ENCODE results near the gene C4B. TPM values are rescaled to one million over a fixed set of nuclear protein-coding genes. Genes with fewer than 3 reads are reported as not detected.
"Not testable (repeated sequence)": the region's sequence is repeated elsewhere in the genome, so short reads cannot be mapped to it uniquely, and the experiment has no call there.

Gene C4B
- total RNA-seq, 1 experiment from 2014 or later = 6.3 TPM

GRCh38 chr6:32060966-32061655 is 46.5 kb downstream of the C4B start (continued):
- TF ChIP-seq EGR1 (IDR thresholded peaks at IDR 0.05; ENCODE audit: low read depth) = no peak

GRCh38 chr6:32064706-32065105 is 50.1 kb downstream of the C4B start:
- Histone ChIP-seq H3K4me3 (replicated peaks in 1 of 2; ENCODE audit: low read depth in 1 of 2, low read length in 2 of 2) (no peak overlapping the region), H3K9ac (ENCODE audit: low read length) (no peak overlapping the region), H2AFZ (ENCODE audit: low read depth, low read length, poor library complexity, severe bottlenecking) (no peak overlapping the region), H3K9me2 (ENCODE audit: insufficient read depth) (no peaks in the 10 kb centered on the region), H4K20me1 (ENCODE audit: insufficient read depth) (no peaks in the 10 kb centered on the region), H3K36me3 (ENCODE audit: control insufficient read depth in 1 of 2, insufficient read depth in 2 of 2, low read length in 2 of 2) (no peaks in the 10 kb centered on the region), H3K9me3 (ENCODE audit: control insufficient read depth in 1 of 2, insufficient read depth in 1 of 2, low read depth in 1 of 2, low read length in 2 of 2) (no peaks in the 10 kb centered on the region), H3K4me1 (ENCODE audit: control insufficient read depth in 1 of 2, insufficient read depth in 2 of 2, low read length in 2 of 2) (no peaks in the 10 kb centered on the region), H3K4me2 (ENCODE audit: low read length) (no peak overlapping the region), H3K27me3 (ENCODE audit: insufficient read depth, low read length) (no peaks in the 10 kb centered on the region), H3K79me2 (ENCODE audit: insufficient read depth, low read length) (no peaks in the 10 kb centered on the region), H3K27ac (ENCODE audit: low read depth, low read length) (no peak overlapping the region)
- TF ChIP-seq SRF (IDR thresholded peaks at IDR 0.05; ENCODE audit: low read depth) (no peak), CEBPB (IDR thresholded peaks at IDR 0.05; ENCODE audit: low read depth) (no peak), MAX (IDR thresholded peaks at IDR 0.05) (no peak), EGR1 (IDR thresholded peaks at IDR 0.05; ENCODE audit: low read depth) (no peak), YY1 (IDR thresholded peaks at IDR 0.05; ENCODE audit: extremely low read depth, insufficient replicate concordance, low read depth, low read length) (no peak), POLR2A (IDR thresholded peaks at IDR 0.05; ENCODE audit: borderline replicate concordance, extremely low read depth, insufficient read depth, insufficient read length) (no peak), SIN3A (IDR thresholded peaks at IDR 0.05; ENCODE audit: low read depth) (no peak), JUND (IDR thresholded peaks at IDR 0.05) (no peak), EZH2phosphoT487 (IDR thresholded peaks at IDR 0.05; ENCODE audit: borderline replicate concordance) (no peak), REST (IDR thresholded peaks at IDR 0.05; ENCODE audit: low read depth) (no peak)
- no TSS peak for BruUV-seq (replicated peaks)
- ChIA-PET CTCF (no interaction called here), RAD21 (ENCODE audit: low non-redundant PET in 1 of 2, low total read pairs in 2 of 2, uncharacterized antibody in 2 of 2, unreplicated experiment in 2 of 2) (no interaction called here), POLR2A (no interaction called here)
- intact Hi-C loops (cut with micrococcal nuclease) = no loop called here
- no peak for ATAC-seq
- no peak for DNase-seq (ENCODE audit: low read depth, low spot score)

GRCh38 chr6:32067521-32067920 is 52.9 kb downstream of the C4B start:
- CTCF ChIA-PET; H3K27ac ChIP-seq (ENCODE audit: low read depth, low read length); H3K4me1 ChIP-seq (ENCODE audit: control insufficient read depth in 1 of 2, insufficient read depth in 2 of 2, low read length in 2 of 2); H3K36me3 ChIP-seq (ENCODE audit: control insufficient read depth in 1 of 2, insufficient read depth in 2 of 2, low read length in 2 of 2); H4K20me1 ChIP-seq (ENCODE audit: insufficient read depth); H3K4me2 ChIP-seq (ENCODE audit: low read length); H3K9me3 ChIP-seq (ENCODE audit: control insufficient read depth in 1 of 2, insufficient read depth in 1 of 2, low read depth in 1 of 2, low read length in 2 of 2); BruUV-seq (replicated peaks); intact Hi-C loops (cut with micrococcal nuclease); RAD21 ChIA-PET (ENCODE audit: low non-redundant PET in 1 of 2, low total read pairs in 2 of 2, uncharacterized antibody in 2 of 2, unreplicated experiment in 2 of 2); H2AFZ ChIP-seq (ENCODE audit: low read depth, low read length, poor library complexity, severe bottlenecking); DNase-seq (ENCODE audit: low read depth, low spot score); POLR2A ChIA-PET; H3K4me3 ChIP-seq (replicated peaks in 1 of 2; ENCODE audit: low read depth in 1 of 2, low read length in 2 of 2); H3K79me2 ChIP-seq (ENCODE audit: insufficient read depth, low read length); ATAC-seq; H3K9ac ChIP-seq (ENCODE audit: low read length); H3K27me3 ChIP-seq (ENCODE audit: insufficient read depth, low read length); H3K9me2 ChIP-seq (ENCODE audit: insufficient read depth): not testable (repeated sequence)

- RAD21 ChIA-PET (ENCODE audit: low non-redundant PET in 1 of 2, low total read pairs in 2 of 2, uncharacterized antibody in 2 of 2, unreplicated experiment in 2 of 2); H3K27me3 ChIP-seq (ENCODE audit: insufficient read depth, low read length); H3K9me3 ChIP-seq (ENCODE audit: control insufficient read depth in 1 of 2, insufficient read depth in 1 of 2, low read depth in 1 of 2, low read length in 2 of 2); H3K4me3 ChIP-seq (replicated peaks in 1 of 2; ENCODE audit: low read depth in 1 of 2, low read length in 2 of 2); intact Hi-C loops (cut with micrococcal nuclease); H2AFZ ChIP-seq (ENCODE audit: low read depth, low read length, poor library complexity, severe bottlenecking); H3K9me2 ChIP-seq (ENCODE audit: insufficient read depth); H3K79me2 ChIP-seq (ENCODE audit: insufficient read depth, low read length); CTCF ChIA-PET; POLR2A ChIA-PET; BruUV-seq (replicated peaks); H3K9ac ChIP-seq (ENCODE audit: low read length); H3K4me1 ChIP-seq (ENCODE audit: control insufficient read depth in 1 of 2, insufficient read depth in 2 of 2, low read length in 2 of 2); H4K20me1 ChIP-seq (ENCODE audit: insufficient read depth); H3K27ac ChIP-seq (ENCODE audit: low read depth, low read length); ATAC-seq; DNase-seq (ENCODE audit: low read depth, low spot score); H3K36me3 ChIP-seq (ENCODE audit: control insufficient read depth in 1 of 2, insufficient read depth in 2 of 2, low read length in 2 of 2); H3K4me2 ChIP-seq (ENCODE audit: low read length): not testable (repeated sequence)
Measured at GRCh38 chr6:32068315-32068714, 53.7 kb downstream of the C4B start.

All from HCT116 (cell line).